Calu3 (cell line): Measurements from ENCODE around the gene SH3RF2. TPM values are rescaled to one million over a fixed set of nuclear protein-coding genes. Genes with fewer than 3 reads are reported as not detected.
A peak's percentile ranks its signal among the peaks of the same experiment; 100 is the strongest.

Source experiments
- BruUV-seq: library from RNA; stranded (reverse); fragments of 400-500 nt; replicated peaks from 2 replicates; lab custom pipeline; 2021; lab: Mats Ljungman, UMichigan
- CTCF ChIA-PET: fragments of 300-600 bp; sonication (Branson Sonifier 250); formaldehyde crosslinking; loops from one replicate; lab custom pipeline; 2022; ENCODE audit warnings: antibody characterized with exemption; lab: Charles Lee
- DNase-seq: peaks from one replicate; pipeline ENCODE4 v3.0.0; 2022
- H3K27ac Mint-ChIP-seq: one replicate; pipeline ENCODE4 v1.8.0; 2022; ENCODE audit warnings: mixed read lengths; ENCODE audit not compliant: unreplicated experiment
- H3K27me3 Mint-ChIP-seq: one replicate; pipeline ENCODE4 v1.8.0; 2022; ENCODE audit warnings: mixed read lengths; ENCODE audit not compliant: unreplicated experiment
- H3K36me3 Mint-ChIP-seq: one replicate; pipeline ENCODE4 v1.8.0; 2022; ENCODE audit warnings: mild to moderate bottlenecking, moderate library complexity, mixed read lengths; ENCODE audit not compliant: insufficient read depth, unreplicated experiment
- H3K4me1 Mint-ChIP-seq: one replicate; pipeline ENCODE4 v1.8.0; 2022; ENCODE audit warnings: mild to moderate bottlenecking, low read depth, mixed read lengths; ENCODE audit not compliant: unreplicated experiment
- H3K4me3 Mint-ChIP-seq: one replicate; pipeline ENCODE4 v1.8.0; 2022; ENCODE audit warnings: mild to moderate bottlenecking, low read depth, moderate library complexity, mixed read lengths; ENCODE audit not compliant: unreplicated experiment
- H3K9me3 Mint-ChIP-seq: one replicate; pipeline ENCODE4 v1.8.0; 2022; ENCODE audit warnings: low read depth, mixed read lengths; ENCODE audit not compliant: unreplicated experiment
- CTCF ChIP-seq: fragments of 200-600 bp; IDR thresholded peaks from one replicate; pipeline ENCODE4 v1.8.0; 2022; ENCODE audit warnings: antibody characterized with exemption; ENCODE audit not compliant: unreplicated experiment
- intact Hi-C: fragments of 100-400 bp; cut with micrococcal nuclease; formaldehyde crosslinking; loops from one replicate; pipeline ENCODE4 v1.10.0; 2022; ENCODE audit not compliant: unreplicated experiment
- total RNA-seq: library from RNA; stranded (reverse); gene quantifications from 2 replicates; pipeline ENCODE4 v1.2.3, GENCODE V29; 2022

The SH3RF2 gene
- total RNA-seq, 1 experiment from 2014 or later, result 21.9 TPM

GRCh38 chr5:145978708-145979107 is 42.3 kb downstream of the SH3RF2 start:
- H3K4me1 Mint-ChIP-seq, result peaks cover 96% of the 10 kb centered on the region
- DNase-seq, result no peak
- peak overlapping the region; percentile 24 for H3K4me3 Mint-ChIP-seq
- H3K27me3 Mint-ChIP-seq, result no peaks in the 10 kb centered on the region
- no TSS peak for BruUV-seq
- CTCF ChIA-PET, result interaction anchor here (0.7 to 1.3 kb wide), 2 partner anchors 35 to 1511 kb away, joined by 3 read pairs; no protein-coding TSS in a partner anchor
- H3K36me3 Mint-ChIP-seq, result peaks cover 20% of the 10 kb centered on the region
- peaks cover 4% of the 10 kb centered on the region for H3K9me3 Mint-ChIP-seq
- intact Hi-C loops, result loop anchor here (2.0 kb wide), 2 partner anchors 42 to 48 kb away; partner anchors contain the start of gene SH3RF2
- TF ChIP-seq CTCF, result no peak
- peak overlapping the region; percentile 81 for H3K27ac Mint-ChIP-seq

- no peak for TF ChIP-seq CTCF
- BruUV-seq, result no TSS peak
- DNase-seq, result peak; percentile 36
- Mint-ChIP-seq H3K36me3 (peaks cover 20% of the 10 kb centered on the region), H3K27ac (peak overlapping the region; percentile 58), H3K9me3 (no peaks in the 10 kb centered on the region), H3K4me3 (peak overlapping the region; percentile 24), H3K4me1 (peaks cover 96% of the 10 kb centered on the region), H3K27me3 (no peaks in the 10 kb centered on the region)
- intact Hi-C loops, result loop anchor here (2.0 to 5.0 kb wide), 5 partner anchors 43 to 203 kb away; partner anchors contain the start of genes LARS1 and SH3RF2
- CTCF ChIA-PET, result interaction anchor here (0.7 to 2.0 kb wide), 3 partner anchors 36 to 1512 kb away, joined by 3 to 5 read pairs (median 3); no protein-coding TSS in a partner anchor
Measured at GRCh38 chr5:145979270-145980223, 43.2 kb downstream of the SH3RF2 start.

GRCh38 chr5:145980259-145980658 is 43.9 kb downstream of the SH3RF2 start:
- H3K4me1 Mint-ChIP-seq, result peaks cover 89% of the 10 kb centered on the region
- no peak for DNase-seq
- H3K9me3 Mint-ChIP-seq, result no peaks in the 10 kb centered on the region
- peak overlapping the region; percentile 50 for H3K27ac Mint-ChIP-seq
- no TSS peak for BruUV-seq
- peaks cover 20% of the 10 kb centered on the region for H3K36me3 Mint-ChIP-seq
- no peak overlapping the region for H3K4me3 Mint-ChIP-seq
- intact Hi-C loops, result loop anchor here (2.0 to 5.0 kb wide), 3 partner anchors 71 to 203 kb away; partner anchors contain the start of gene LARS1
- no peaks in the 10 kb centered on the region for H3K27me3 Mint-ChIP-seq
- CTCF ChIA-PET, result interaction anchor here (0.8 to 2.0 kb wide), 6 partner anchors 37 to 168 kb away, joined by 3 to 5 read pairs (median 4); no protein-coding TSS in a partner anchor
- TF ChIP-seq CTCF, result no peak

GRCh38 chr5:145980718-145981117 is 44.3 kb downstream of the SH3RF2 start:
- peak overlapping the region; percentile 50 for H3K27ac Mint-ChIP-seq
- intact Hi-C loops, result loop anchor here (2.0 to 5.0 kb wide), 3 partner anchors 72 to 202 kb away; partner anchors contain the start of gene LARS1
- H3K4me3 Mint-ChIP-seq, result no peak overlapping the region
- H3K27me3 Mint-ChIP-seq, result no peaks in the 10 kb centered on the region
- no peak for DNase-seq
- peaks cover 18% of the 10 kb centered on the region for H3K36me3 Mint-ChIP-seq
- H3K4me1 Mint-ChIP-seq, result peaks cover 84% of the 10 kb centered on the region
- H3K9me3 Mint-ChIP-seq, result no peaks in the 10 kb centered on the region
- BruUV-seq, result no TSS peak
- peak; percentile 24 for TF ChIP-seq CTCF
- CTCF ChIA-PET, result interaction anchor here (0.8 to 2.5 kb wide), 7 partner anchors 39 to 169 kb away, joined by 3 to 9 read pairs (median 4); no protein-coding TSS in a partner anchor
